Muscle of leg (tissue), 11 donors: Measurements from ENCODE around the gene IRF6. TPM values are rescaled to one million over a fixed set of nuclear protein-coding genes. Genes with fewer than 3 reads are reported as not detected.
A peak's percentile ranks its signal among the peaks of the same experiment; 100 is the strongest.

Experiments
- DNase-seq: peaks from one replicate; pipeline ENCODE4 v3.0.0; 2013
- H3K27ac ChIP-seq: one replicate; pipeline ENCODE4 v1.5.1; 2013; ENCODE audit warnings: mild to moderate bottlenecking, low read length, control low read depth
- H3K27me3 ChIP-seq: one replicate; pipeline ENCODE4 v1.6.1; 2013; ENCODE audit warnings: low read length; ENCODE audit not compliant: control insufficient read depth, insufficient read depth
- H3K36me3 ChIP-seq: one replicate; pipeline ENCODE4 v1.6.1; 2013; ENCODE audit warnings: low read length; ENCODE audit not compliant: control insufficient read depth, insufficient read depth
- H3K4me1 ChIP-seq: one replicate; pipeline ENCODE4 v1.6.1; 2013; ENCODE audit warnings: low read length; ENCODE audit not compliant: control insufficient read depth, insufficient read depth
- H3K4me3 ChIP-seq: one replicate; pipeline ENCODE4 v1.5.1; 2013; ENCODE audit warnings: low read length, control low read depth
- H3K9me3 ChIP-seq: replicated peaks from 2 replicates; pipeline ENCODE4 v1.6.1; 2013; ENCODE audit warnings: low read depth, low read length; ENCODE audit not compliant: control insufficient read depth
- WGBS: methylation state at CpG from one replicate; pipeline ENCODE4 v1.1.5; 2013; ENCODE audit warnings: missing lambda C conversion rate; ENCODE audit not compliant: insufficient coverage; 5-methylcytosine and 5-hydroxymethylcytosine counted together
- polyA plus RNA-seq, 8 donors: library from polyadenylated mRNA; unstranded; fragments of 120-200 nt; gene quantifications; one replicate each; pipeline versions ENCODE4 v1.2.1 to v1.2.3, GENCODE V29; 2013; ENCODE audit warnings: inconsistent platforms in 1 of 8, low replicate concordance in 1 of 8; ENCODE audit not compliant: insufficient read length in 8 of 8, insufficient read depth in 1 of 8
- total RNA-seq: library from RNA; stranded (reverse); fragments of 120-200 nt; gene quantifications from one replicate; pipeline ENCODE4 v1.2.4, GENCODE V29; 2013

The IRF6 gene
- total and polyA plus RNA-seq, 9 donors: 0.20 to 6.1 (median 0.66) TPM

- Histone ChIP-seq H3K4me1 (peaks cover 4% of the 10 kb centered on the region), H3K9me3 (no peaks in the 10 kb centered on the region), H3K27ac (peak overlapping the region; percentile 47), H3K36me3 (no peaks in the 10 kb centered on the region), H3K27me3 (peaks cover 4% of the 10 kb centered on the region), H3K4me3 (no peak overlapping the region)
- no peak for DNase-seq
- 75% methylated on average over 2 of the region's 11 CpGs for WGBS
Observed at GRCh38 chr1:209825591-209826434, 19.9 kb upstream of the IRF6 start.

GRCh38 chr1:209823143-209824041 is 17.4 kb upstream of the IRF6 start:
- Histone ChIP-seq H3K27ac (peak overlapping the region; percentile 42), H3K27me3 (peaks cover 9% of the 10 kb centered on the region), H3K4me1 (peaks cover 3% of the 10 kb centered on the region), H3K36me3 (no peaks in the 10 kb centered on the region), H3K9me3 (no peaks in the 10 kb centered on the region), H3K4me3 (no peak overlapping the region)
- DNase-seq: peak; percentile 41
- 0% methylated on average over 1 of the region's 12 CpGs for WGBS

- Histone ChIP-seq H3K4me1 (peaks cover 3% of the 10 kb centered on the region), H3K36me3 (no peaks in the 10 kb centered on the region), H3K9me3 (no peaks in the 10 kb centered on the region), H3K27ac (no peak overlapping the region), H3K4me3 (no peak overlapping the region), H3K27me3 (peaks cover 10% of the 10 kb centered on the region)
- DNase-seq: no peak
- 70% methylated on average over 5 of the region's 7 CpGs for WGBS
Observed at GRCh38 chr1:209822706-209823105, 16.8 kb upstream of the IRF6 start.

- Histone ChIP-seq H3K27ac (no peak overlapping the region), H3K4me1 (peaks cover 3% of the 10 kb centered on the region), H3K4me3 (no peak overlapping the region), H3K27me3 (peaks cover 7% of the 10 kb centered on the region), H3K36me3 (no peaks in the 10 kb centered on the region), H3K9me3 (no peaks in the 10 kb centered on the region)
- 61% methylated on average over 2 of the region's 4 CpGs for WGBS
- no peak for DNase-seq
Observed at GRCh38 chr1:209820986-209821385, 15.0 kb upstream of the IRF6 start.

- Histone ChIP-seq H3K36me3 (no peaks in the 10 kb centered on the region), H3K27ac (no peak overlapping the region), H3K4me1 (no peaks in the 10 kb centered on the region), H3K4me3 (no peak overlapping the region), H3K9me3 (no peaks in the 10 kb centered on the region), H3K27me3 (peaks cover 6% of the 10 kb centered on the region)
- DNase-seq: no peak
- no CpG with 5 or more reads among the region's 1 CpG for WGBS
Observed at GRCh38 chr1:209819058-209819457, 13.1 kb upstream of the IRF6 start.

- Histone ChIP-seq H3K9me3 (no peaks in the 10 kb centered on the region), H3K4me3 (no peak overlapping the region), H3K27ac (no peak overlapping the region), H3K36me3 (no peaks in the 10 kb centered on the region), H3K27me3 (peaks cover 6% of the 10 kb centered on the region), H3K4me1 (no peaks in the 10 kb centered on the region)
- WGBS: 78% methylated on average over 1 of the region's 1 CpG
- no peak for DNase-seq
Observed at GRCh38 chr1:209817691-209818090, 11.7 kb upstream of the IRF6 start.

GRCh38 chr1:209816923-209817322 is 11.0 kb upstream of the IRF6 start:
- H3K27me3 ChIP-seq: peaks cover 6% of the 10 kb centered on the region
- H3K4me3 ChIP-seq: no peak overlapping the region
- H3K9me3 ChIP-seq: no peaks in the 10 kb centered on the region
- no peak for DNase-seq
- WGBS: no CpG with 5 or more reads among the region's 3 CpGs
- H3K27ac ChIP-seq: no peak overlapping the region
- H3K4me1 ChIP-seq: no peaks in the 10 kb centered on the region
- H3K36me3 ChIP-seq: no peaks in the 10 kb centered on the region

GRCh38 chr1:209815931-209816341 is 10.0 kb upstream of the IRF6 start:
- Histone ChIP-seq H3K9me3 (no peaks in the 10 kb centered on the region), H3K4me1 (no peaks in the 10 kb centered on the region), H3K27ac (no peak overlapping the region), H3K36me3 (no peaks in the 10 kb centered on the region), H3K4me3 (no peak overlapping the region), H3K27me3 (peaks cover 6% of the 10 kb centered on the region)
- WGBS: 76% methylated on average over 6 of the region's 6 CpGs
- no peak for DNase-seq

- Histone ChIP-seq H3K27me3 (peaks cover 6% of the 10 kb centered on the region), H3K36me3 (no peaks in the 10 kb centered on the region), H3K4me3 (no peak overlapping the region), H3K4me1 (no peaks in the 10 kb centered on the region), H3K27ac (no peak overlapping the region), H3K9me3 (no peaks in the 10 kb centered on the region)
- DNase-seq: no peak
- 63% methylated on average over 2 of the region's 3 CpGs for WGBS
Observed at GRCh38 chr1:209815490-209815889, 9.5 kb upstream of the IRF6 start.

GRCh38 chr1:209813902-209814301 is 8.0 kb upstream of the IRF6 start:
- no peaks in the 10 kb centered on the region for H3K36me3 ChIP-seq
- DNase-seq: no peak
- H3K27ac ChIP-seq: no peak overlapping the region
- no peak overlapping the region for H3K4me3 ChIP-seq
- WGBS: 77% methylated on average over 2 of the region's 4 CpGs
- peaks cover 6% of the 10 kb centered on the region for H3K27me3 ChIP-seq
- H3K4me1 ChIP-seq: no peaks in the 10 kb centered on the region
- H3K9me3 ChIP-seq: no peaks in the 10 kb centered on the region
